Measurements from ENCODE around the gene ZNF365.
"Not testable (repeated sequence)": the region's sequence is repeated elsewhere in the genome, so short reads cannot be mapped to it uniquely, and the experiment has no call there.

The ZNF365 gene

GRCh38 chr10:62396864-62397263, 22.7 kb downstream of the ZNF365 start:
- TF ChIP-seq CTCF (conservative IDR thresholded peaks at IDR 0.05; ENCODE audit: low read depth, low read length), result no peak
- H2AFZ ChIP-seq (ENCODE audit: low read depth), result no peak overlapping the region

GRCh38 chr10:62399211-62399610, 25.0 kb downstream of the ZNF365 start:
- no peak overlapping the region for H3K27ac ChIP-seq
- no peaks in the 10 kb centered on the region for H3K79me2 ChIP-seq (ENCODE audit: insufficient read depth, low read depth)
- H3K4me1 ChIP-seq (ENCODE audit: low read depth, poor library complexity, severe bottlenecking), result no peaks in the 10 kb centered on the region
- H2AFZ ChIP-seq (ENCODE audit: low read depth), result no peak overlapping the region
- TF ChIP-seq CTCF (conservative IDR thresholded peaks at IDR 0.05; ENCODE audit: low read depth, low read length), result no peak
- H3K27me3 ChIP-seq (ENCODE audit: insufficient read depth, low read depth), result no peaks in the 10 kb centered on the region
- no peaks in the 10 kb centered on the region for H4K20me1 ChIP-seq (ENCODE audit: insufficient read depth)
- no peak overlapping the region for H3K4me2 ChIP-seq
- H3K9ac ChIP-seq, result no peak overlapping the region
- no peak overlapping the region for H3K4me3 ChIP-seq (IDR thresholded peaks at IDR 0.05; ENCODE audit: insufficient read depth, low read depth, low read length)
- no peaks in the 10 kb centered on the region for H3K36me3 ChIP-seq (ENCODE audit: insufficient read depth)

More at GRCh38 chr10:62396864-62397263, 22.7 kb downstream of the ZNF365 start:
- Histone ChIP-seq H3K27me3 (ENCODE audit: insufficient read depth, low read depth) (no peaks in the 10 kb centered on the region), H3K27ac (no peak overlapping the region), H3K4me1 (ENCODE audit: low read depth, poor library complexity, severe bottlenecking) (no peaks in the 10 kb centered on the region), H3K4me3 (IDR thresholded peaks at IDR 0.05; ENCODE audit: insufficient read depth, low read depth, low read length) (no peak overlapping the region), H4K20me1 (ENCODE audit: insufficient read depth) (no peaks in the 10 kb centered on the region), H3K4me2 (no peak overlapping the region), H3K79me2 (ENCODE audit: insufficient read depth, low read depth) (no peaks in the 10 kb centered on the region), H3K36me3 (ENCODE audit: insufficient read depth) (no peaks in the 10 kb centered on the region), H3K9ac (no peak overlapping the region)

GRCh38 chr10:62402508-62402907, 28.3 kb downstream of the ZNF365 start:
- H3K9ac ChIP-seq, result no peak overlapping the region

GRCh38 chr10:62410528-62410927, 36.4 kb downstream of the ZNF365 start:
- H3K4me1 ChIP-seq (ENCODE audit: low read depth, poor library complexity, severe bottlenecking); H3K27me3 ChIP-seq (ENCODE audit: insufficient read depth, low read depth); H3K27ac ChIP-seq; H3K9ac ChIP-seq; H4K20me1 ChIP-seq (ENCODE audit: insufficient read depth); H2AFZ ChIP-seq (ENCODE audit: low read depth); H3K36me3 ChIP-seq (ENCODE audit: insufficient read depth); H3K4me3 ChIP-seq (IDR thresholded peaks at IDR 0.05; ENCODE audit: insufficient read depth, low read depth, low read length); H3K79me2 ChIP-seq (ENCODE audit: insufficient read depth, low read depth); H3K4me2 ChIP-seq: not testable (repeated sequence)

More at GRCh38 chr10:62402508-62402907, 28.3 kb downstream of the ZNF365 start:
- Histone ChIP-seq H3K4me3 (IDR thresholded peaks at IDR 0.05; ENCODE audit: insufficient read depth, low read depth, low read length) (no peak overlapping the region), H2AFZ (ENCODE audit: low read depth) (no peak overlapping the region), H3K27ac (no peak overlapping the region), H3K27me3 (ENCODE audit: insufficient read depth, low read depth) (no peaks in the 10 kb centered on the region), H3K4me2 (no peak overlapping the region), H4K20me1 (ENCODE audit: insufficient read depth) (no peaks in the 10 kb centered on the region), H3K4me1 (ENCODE audit: low read depth, poor library complexity, severe bottlenecking) (no peaks in the 10 kb centered on the region), H3K79me2 (ENCODE audit: insufficient read depth, low read depth) (no peaks in the 10 kb centered on the region), H3K36me3 (ENCODE audit: insufficient read depth) (no peaks in the 10 kb centered on the region)
- TF ChIP-seq CTCF (conservative IDR thresholded peaks at IDR 0.05; ENCODE audit: low read depth, low read length), result no peak

- not testable (repeated sequence) for H3K27me3 ChIP-seq (ENCODE audit: insufficient read depth, low read depth); H2AFZ ChIP-seq (ENCODE audit: low read depth); H3K4me2 ChIP-seq; H3K36me3 ChIP-seq (ENCODE audit: insufficient read depth); H3K27ac ChIP-seq; H3K4me3 ChIP-seq (IDR thresholded peaks at IDR 0.05; ENCODE audit: insufficient read depth, low read depth, low read length); H4K20me1 ChIP-seq (ENCODE audit: insufficient read depth); H3K4me1 ChIP-seq (ENCODE audit: low read depth, poor library complexity, severe bottlenecking); H3K79me2 ChIP-seq (ENCODE audit: insufficient read depth, low read depth); H3K9ac ChIP-seq
Measured at GRCh38 chr10:62410934-62411333, 36.8 kb downstream of the ZNF365 start.

Data from KMS-11 (cell line).